Stimulated activated CD8-positive, alpha-beta memory T cell treated with anti-CD3 and anti-CD28 coated beads, Interleukin-7, amount 100 ng/mL, for 1 hour (primary cell): ENCODE measurements around the gene CNTN4.
"Not testable (repeated sequence)": the region's sequence is repeated elsewhere in the genome, so short reads cannot be mapped to it uniquely, and the experiment has no call there.

Experiments
- DNase-seq, 2 donors: peaks; one replicate each; pipeline ENCODE4 v3.0.0-alpha.2; 2020; ENCODE audit warnings: low read depth in 2 of 2

The CNTN4 gene

DNA sequence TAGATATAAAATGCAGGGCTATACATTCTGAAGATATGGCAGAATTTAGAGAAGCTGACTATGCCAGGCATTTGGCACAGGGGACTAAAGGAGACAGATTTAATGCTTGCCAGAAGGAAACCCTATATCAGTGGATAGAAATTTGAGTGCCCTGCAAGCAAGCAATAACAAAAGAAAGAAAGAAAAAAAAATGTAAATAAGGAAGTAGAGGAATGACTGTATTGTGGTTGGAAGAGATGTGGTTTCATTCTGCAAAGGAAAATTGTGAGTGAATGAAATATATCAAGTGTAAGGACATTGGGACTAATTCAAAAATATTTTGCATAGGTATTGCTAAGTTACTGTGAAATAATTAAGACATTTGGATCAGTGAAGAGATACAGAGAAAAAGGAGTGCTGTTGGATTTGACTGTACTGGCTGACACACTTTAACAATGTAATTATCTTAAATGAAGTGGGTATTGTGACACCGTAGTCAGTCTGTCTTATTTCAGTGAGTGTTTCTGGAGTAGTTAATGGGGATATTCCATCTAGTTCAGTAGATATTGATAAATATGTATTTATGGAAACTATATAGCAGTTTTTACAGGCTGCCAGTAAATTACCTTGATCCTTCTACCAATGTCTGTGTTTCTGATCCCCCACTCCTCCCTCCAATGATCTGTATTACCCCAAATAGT is 418.2 kb downstream of the CNTN4 start:
- no peak for DNase-seq

DNA sequence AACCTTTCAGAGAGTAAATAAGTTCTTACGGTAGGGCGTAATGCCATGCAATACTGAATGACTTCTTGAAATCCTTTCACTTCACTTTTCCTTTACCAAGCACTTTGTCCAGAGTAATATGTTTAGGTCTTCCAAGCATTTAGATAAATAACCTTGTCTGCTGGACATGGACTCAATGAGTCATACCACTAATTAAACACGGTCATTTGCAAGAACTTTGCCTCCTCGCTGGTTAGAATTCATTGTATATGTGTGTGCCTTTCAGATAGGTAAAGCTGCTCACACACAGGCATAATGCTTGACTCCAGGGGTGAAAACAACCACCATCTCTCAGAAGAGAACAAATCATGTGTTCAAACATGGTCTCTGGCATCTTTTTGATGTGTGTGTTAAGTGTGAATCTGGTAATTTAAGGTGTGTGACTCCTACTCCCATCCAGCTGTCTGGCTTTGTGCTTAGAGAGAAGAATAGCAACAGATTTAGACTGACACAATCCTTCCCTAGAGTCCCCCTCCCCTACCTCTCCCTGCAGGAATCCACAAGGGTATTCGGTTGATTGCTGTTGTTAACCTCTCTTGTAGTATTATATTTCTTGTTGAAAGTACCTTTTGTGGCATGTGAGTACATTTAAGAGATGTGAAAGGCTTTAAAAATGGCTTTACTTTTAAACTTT is 419.0 kb downstream of the CNTN4 start:
- no peak for DNase-seq

DNA sequence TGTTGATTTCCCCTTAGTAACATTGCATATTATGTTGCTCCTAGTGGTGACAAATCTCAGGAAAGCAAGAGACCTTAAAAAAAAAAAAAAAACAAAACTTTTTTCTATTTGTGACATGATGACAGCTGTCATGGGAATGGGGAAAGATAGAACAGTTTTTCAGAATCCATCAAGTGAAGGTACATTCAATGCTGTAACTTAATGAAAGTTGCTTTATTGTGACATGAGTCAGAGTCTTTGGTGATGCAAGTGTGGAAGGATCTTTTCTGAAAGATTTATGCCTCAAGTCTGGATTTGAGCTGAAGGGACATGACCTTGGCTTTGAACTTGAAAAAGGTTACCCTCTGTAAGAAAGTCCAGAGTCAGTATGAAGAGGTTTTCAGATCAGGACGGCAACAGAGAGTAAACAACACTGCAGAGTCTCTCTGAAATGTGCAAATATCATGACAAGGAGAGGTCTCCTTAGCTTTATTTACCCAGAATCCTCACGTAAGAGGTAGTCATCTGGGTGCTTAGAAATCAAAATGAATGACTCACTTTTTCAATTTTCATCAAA is 424.7 kb downstream of the CNTN4 start:
- DNase-seq = no peak

DNA sequence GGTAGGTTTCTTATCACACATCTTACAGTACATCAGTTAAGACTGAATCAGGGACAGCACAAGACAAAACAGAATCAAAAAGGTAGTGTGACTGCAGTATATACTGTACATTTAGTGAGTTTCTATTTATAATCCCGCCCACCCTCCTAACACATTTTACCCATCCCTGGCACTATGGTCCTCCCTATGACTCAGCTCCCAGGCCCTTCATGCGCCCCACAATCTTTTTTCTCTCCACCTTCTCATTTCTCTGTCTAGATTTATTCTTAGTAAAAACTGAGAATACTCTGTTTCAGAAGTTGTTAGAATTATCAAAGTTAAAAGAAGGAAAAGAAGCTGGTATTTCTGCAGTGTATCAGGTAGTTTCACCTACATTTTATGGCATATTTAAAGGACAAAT is 427.3 kb downstream of the CNTN4 start:
- DNase-seq = no peak

DNA sequence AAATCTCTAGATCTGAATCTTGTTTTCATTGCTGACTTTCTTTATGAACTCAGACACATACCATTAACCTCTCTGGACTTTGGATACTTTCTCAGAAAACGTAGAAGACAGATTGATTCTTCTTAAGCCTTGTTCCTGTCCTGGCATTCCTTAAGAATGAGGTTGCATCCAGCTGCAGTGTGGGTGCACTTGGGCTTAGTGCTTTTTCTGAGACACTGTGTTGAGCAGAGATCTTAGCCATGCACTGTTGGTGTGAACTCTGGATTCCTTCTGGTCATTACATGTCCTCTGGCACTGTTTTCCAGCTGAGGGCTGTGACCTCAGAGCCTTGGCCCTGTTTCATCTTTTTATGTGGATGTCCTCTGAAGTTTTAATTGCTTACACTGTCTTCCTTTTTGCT is 428.3 kb downstream of the CNTN4 start:
- DNase-seq = no peak

DNA sequence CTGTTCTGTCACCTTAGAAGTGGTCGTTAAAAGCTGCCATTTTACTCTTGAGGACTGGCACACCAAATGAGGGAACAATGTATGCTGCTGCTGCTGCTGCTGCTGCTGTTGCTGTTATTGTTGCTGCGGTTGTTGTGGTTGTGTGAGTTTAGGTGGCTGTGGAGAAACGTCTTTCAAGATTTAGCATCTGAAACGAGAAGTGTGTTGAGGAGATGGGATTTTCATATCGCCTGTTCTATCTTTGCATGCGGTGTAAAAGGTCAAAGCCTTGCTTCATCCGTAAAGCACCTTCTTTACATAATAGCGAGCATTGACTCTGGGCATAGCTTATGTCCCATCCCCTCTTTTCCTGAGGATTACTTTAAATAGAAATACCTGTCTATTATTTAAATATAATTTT is 428.7 kb downstream of the CNTN4 start:
- not testable (repeated sequence) for DNase-seq

DNA sequence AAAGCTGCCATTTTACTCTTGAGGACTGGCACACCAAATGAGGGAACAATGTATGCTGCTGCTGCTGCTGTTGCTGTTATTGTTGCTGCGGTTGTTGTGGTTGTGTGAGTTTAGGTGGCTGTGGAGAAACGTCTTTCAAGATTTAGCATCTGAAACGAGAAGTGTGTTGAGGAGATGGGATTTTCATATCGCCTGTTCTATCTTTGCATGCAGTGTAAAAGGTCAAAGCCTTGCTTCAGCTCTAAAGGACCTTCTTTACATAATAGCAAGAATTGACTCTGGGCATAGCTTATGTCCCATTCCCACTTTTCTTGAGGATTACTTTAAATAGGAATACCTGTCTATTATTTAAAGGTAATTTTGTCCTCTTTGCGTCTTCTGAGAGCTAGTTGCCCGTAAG is 436.1 kb downstream of the CNTN4 start:
- DNase-seq = not testable (repeated sequence)

DNA sequence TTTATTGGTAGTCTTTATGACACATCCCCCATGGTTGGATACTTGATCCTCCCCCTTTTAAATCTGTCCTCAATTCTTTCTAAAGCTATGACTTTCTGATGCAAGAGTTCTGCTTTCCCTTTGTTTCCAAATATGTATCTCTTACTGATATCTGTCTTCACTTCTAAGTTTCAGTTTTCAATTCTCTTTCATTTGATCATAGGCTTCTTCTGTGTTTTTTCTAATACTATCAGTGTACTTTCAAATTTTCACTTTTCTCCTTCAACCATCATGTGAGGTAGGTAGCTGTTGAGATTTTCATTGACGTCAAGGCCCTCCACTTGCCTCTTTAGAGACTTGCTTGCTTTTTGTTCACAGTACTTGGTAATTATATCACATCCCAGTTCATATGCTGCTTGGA is 436.5 kb downstream of the CNTN4 start:
- no peak for DNase-seq

DNA sequence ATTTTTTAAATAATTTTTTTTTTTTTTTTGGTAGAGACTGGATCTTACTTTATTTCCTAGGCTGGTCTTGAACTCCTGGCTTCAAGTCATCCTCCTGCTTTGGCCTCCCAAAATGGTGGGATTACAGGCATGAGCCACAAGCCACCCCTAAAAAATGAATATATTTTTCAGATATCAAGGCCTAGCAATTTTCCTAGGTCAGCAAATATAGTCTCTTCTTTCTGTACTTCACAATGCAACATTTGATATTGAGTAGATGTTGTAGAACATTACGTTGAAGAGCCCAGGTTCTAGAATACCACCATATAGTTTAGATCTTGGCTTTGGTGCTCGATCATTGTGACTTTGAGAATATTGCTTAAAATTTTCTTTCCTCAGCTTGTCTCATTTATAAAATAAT is 437.9 kb downstream of the CNTN4 start:
- DNase-seq = no peak

DNA sequence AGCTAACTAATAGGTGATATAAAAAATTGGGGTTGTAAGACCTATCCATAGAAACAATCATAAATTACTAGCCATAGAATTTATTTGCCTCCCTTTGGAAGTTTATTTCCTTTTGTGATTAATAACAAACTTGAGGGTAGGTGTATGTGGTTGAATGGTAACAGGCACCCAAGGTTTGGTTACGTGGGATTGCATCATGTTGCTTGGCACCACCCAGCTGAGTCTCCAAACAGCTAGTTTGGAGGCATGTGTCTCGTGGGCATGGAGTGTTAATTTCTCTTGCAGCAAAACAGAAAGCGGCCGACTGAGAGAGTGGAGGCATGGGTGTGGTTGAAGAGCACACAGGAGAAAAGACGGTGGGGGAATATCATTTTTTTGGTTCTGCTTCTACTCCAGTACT is 441.4 kb downstream of the CNTN4 start:
- no peak for DNase-seq

DNA sequence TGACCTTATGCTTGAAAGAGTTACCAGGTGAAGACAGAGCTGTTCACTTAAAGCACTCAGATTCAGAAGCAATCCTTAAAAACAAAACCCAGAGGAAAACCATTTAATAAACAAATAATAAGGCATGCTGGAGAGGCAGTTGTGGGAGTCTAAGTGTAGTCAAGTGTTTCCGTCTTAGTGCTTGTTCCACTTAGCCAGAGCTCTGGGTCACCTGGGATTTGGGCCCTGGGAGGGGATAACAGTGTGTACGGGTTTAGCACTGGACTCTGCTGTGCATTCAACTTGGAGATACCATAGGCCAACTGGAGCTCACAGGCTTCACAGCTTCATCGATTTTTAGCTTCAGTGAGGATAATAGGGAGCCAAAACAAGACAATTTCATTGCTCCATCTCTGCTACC is 444.6 kb downstream of the CNTN4 start:
- no peak for DNase-seq

DNA sequence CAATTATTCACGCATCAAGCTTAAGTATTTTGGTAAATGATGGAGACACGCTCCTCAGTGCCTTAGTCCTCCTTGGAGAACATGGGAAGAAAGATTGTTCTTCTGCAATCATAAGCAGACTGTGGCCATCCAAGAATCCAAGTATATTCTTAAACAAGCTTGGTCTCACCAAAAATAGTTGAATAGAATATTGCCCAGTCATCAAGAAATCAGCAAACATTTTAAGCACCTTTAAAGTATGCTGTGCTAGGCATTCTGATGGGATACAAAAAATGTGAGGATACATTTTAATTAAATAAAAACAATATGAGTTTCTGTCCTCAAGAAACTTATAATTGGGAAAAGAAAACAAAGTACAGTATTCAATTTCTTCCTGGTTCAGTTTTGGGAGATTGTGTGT is 445.5 kb downstream of the CNTN4 start:
- no peak for DNase-seq

DNA sequence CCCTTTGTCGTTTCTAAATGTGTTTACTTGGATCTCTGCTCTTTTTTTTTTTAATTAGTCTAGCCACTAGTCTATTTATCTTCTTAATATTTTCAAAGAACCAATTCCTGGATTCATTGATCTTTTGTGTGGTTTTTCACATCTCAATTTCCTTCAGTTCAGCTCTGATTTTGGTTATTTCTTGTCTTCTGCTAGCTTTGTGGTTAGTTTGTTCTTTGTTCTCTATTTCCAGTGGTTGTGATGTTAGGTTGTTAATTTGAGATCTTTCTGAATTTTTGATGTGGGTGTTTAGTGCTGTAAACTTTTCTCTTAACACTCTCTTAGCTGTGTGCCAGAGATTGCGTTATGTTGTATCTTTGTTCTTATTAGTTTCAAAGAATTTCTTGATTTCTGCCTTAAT is 446.1 kb downstream of the CNTN4 start:
- no peak for DNase-seq

DNA sequence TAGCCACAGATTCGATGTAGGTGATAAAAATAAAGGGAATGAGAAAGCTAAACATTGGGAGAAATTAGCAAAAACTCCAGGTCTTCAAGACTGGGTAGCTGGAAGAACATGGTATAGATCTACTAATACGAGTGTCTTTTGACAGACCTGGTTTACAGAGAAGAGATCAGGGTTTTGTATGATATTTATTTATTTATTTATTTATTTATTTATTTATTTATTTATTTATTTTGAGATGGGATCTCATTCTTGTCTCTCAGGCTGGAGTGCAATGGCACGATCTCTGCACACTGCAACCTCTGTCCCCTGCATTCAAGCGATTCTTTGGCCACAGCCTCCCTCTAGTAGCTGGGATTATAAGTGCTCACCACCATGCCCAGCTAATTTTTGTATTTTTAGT is 448.4 kb downstream of the CNTN4 start:
- no peak for DNase-seq

DNA sequence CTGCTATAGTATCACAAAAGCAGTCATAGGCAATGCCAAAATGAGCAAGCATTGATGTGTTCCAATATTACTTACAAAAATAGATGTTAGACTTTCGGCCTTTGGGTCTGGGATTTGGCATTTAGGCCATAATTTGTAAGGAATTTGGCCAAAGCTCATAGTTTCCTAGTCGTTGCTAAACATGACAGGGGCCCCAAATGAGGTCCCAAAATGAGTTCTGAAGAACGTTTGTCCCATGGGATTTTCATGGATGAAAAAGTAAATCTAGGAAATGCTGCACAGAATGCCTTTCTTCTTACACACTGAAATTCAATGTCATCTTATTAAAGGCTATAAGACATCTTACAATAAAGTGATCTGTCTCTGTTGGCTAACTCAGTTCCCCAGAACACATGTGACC is 456.0 kb downstream of the CNTN4 start:
- no peak for DNase-seq

DNA sequence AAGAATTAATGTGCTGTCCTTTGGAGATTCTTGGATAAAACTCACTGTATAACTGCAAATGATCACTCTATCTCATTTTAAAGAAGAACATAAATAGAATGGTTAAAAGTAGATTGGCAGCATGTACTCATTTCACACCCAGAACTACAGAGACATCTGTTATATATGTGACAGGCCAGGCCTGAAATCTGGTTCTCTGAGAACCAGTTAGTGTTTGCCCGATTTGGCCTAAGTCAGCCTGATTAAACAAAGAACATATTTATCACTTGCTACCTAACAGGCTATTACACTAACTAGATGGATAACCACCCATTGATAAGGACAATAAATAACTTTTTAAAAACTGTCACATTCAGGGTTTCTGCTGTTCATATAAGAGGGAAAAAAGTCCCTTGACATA is 460.1 kb downstream of the CNTN4 start:
- DNase-seq = no peak

DNA sequence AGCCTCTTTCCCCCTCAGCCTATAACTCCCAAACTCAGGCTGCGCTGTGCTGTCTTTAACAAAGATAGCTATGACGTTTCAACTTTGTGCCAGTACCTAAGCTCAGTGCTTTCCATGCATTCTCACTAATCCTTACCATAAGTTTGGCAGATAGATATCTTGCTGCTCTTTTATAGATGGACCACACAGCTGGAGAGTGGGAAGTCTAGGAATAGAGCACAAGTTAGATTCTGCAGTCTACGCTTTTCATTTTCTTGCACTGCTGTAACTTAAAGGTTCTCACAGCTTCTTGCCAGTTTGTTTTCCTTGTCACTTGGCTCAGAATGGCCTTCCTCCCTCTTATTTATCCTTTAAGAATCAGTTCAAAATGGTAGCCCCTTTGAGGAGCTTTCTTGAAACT is 468.8 kb downstream of the CNTN4 start:
- DNase-seq = no peak

DNA sequence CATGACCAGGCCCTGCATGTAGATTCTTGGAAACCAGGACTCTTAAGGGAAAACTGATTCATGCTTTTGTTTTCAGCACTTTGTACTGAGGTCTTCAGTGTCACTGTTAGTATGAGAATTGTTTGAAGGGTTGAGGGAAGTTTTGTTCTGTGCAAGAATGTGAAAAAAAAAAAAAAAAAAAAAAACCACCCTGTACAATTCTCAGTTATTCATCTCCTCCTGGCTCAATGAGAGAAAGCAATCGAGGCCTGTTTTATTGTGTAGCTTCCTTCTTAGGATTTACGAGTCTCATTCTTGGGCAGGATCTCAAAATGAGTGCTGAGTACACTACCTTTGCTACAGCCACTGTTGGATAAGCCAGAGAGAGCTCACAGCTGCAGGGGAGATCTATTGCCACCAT is 469.5 kb downstream of the CNTN4 start:
- no peak for DNase-seq

DNA sequence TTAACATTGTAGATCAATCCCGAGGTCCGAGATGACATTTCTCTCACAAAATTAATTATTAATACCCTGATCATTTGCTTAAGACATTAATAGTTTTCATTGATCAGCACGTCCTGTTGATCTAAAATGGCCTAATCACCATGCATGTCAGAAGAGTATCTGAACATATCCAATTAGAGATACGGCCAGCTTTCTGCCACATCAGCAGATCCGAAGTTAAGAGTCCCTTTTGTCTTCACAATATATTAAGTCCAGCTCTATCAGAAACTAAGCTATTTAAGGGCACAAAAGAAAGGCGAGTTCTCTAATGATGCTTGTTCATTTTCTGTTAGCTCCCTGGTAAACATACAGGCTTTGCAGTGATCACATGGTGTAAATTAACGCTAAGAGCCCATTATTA is 470.3 kb downstream of the CNTN4 start:
- DNase-seq = no peak

DNA sequence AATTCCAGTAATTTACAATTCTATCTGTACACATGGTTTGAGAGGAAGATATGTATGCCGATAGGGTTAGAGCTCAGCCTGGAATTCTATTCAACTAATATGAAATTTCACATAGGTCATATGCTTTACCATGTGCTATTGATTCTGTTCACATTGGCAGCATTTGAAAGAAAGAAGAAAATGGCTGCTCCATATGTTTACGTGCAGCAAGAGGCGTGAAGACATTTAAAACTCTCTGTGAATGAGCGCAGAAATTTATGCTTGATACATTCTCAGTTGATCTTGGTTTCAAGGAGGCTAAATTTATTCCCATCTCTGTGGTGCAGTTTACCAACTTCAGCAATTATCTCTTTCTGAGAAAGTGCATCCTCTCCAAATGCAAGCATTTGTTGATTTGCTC is 478.9 kb downstream of the CNTN4 start:
- DNase-seq = no peak

DNA sequence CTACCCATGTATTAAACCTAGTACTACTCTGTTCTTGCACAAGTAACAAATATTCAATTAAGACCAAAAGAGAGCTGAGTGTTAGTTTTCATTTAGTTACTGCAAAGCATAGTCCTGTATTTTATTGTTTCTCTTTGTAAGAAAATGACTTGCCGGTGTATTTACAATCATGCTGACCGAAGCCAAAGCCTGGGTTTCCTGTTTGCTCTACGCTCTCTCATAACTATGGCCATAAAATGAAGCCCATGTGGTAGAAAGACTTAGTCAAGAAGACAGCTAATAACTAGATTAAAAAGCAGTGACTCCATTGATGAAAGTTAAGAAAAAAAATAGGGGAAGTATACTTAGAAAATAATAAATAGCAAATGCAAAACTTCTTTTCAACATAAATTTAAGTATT is 479.9 kb downstream of the CNTN4 start:
- no peak for DNase-seq

DNA sequence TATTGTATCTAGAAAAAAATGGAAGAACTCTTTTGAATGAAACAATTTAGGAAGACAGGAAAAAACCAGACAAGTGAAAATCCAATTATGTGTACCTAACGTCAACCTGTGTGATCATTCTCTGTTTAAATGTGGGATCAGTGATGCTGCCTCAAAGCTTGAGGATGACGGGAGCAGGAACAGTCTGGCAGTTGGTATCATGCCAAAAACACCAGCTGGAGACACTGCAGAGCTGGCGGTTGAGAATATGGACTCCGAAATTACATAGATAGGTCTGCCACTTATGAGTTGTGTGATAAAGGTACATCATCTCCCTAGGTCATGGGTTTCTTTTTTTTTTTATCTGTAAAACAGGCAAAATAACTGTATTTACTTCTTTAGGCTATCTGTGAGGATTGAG is 480.5 kb downstream of the CNTN4 start:
- no peak for DNase-seq

DNA sequence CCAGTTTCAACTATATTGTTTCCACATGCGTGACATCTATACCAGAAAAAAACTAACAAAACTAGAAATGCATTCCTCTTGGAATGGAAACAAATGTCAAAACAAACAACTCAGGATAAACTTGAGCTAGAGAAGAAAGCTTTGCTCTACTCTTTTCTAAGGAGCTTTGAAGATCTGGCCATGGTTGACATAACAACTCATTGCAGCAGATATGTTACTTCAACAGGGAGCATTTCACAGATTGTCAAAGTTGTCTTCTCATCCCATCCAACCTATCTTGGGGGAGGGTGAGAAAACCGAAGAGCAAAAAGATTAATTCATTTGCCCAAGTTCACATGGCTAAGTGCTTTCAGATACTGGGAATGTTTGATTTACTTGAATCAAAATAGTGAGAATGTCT is 484.4 kb downstream of the CNTN4 start:
- no peak for DNase-seq
